ENCODE data around the gene TYSND1.
"Not testable (repeated sequence)": the region's sequence is repeated elsewhere in the genome, so short reads cannot be mapped to it uniquely, and the experiment has no call there.

TYSND1 gene

GRCh38 chr10:70132098-70133029 is 14.1 kb downstream of the TYSND1 start, which contains the start of gene AIFM2:
Gene AIFM2, minus strand, starts transcription at chr10:70132825. Its CDS starts 8,741 bp downstream, at chr10:70124084.
- DNase-seq (ENCODE audit: low read depth in 2 of 2): peak in 1 of 2 donors; percentile 26

DNA sequence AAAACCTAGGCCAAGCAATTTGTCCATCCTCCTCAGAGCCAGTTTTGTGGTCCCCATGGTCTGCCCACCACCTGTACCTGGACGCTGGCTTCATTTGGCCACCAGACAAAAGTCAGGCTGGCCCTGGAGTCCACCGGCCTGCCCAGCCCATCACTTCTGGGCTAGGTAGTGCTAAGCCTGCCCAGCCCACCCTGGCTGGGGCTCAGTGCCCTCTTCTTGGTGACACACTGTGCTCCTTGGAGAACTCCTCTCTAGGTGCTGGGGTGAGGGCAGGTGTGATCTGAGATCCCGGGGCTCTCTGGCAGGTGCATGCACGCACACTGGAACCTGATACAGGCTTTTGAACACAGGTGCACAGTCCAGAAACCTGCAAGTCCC is 15.0 kb downstream of the TYSND1 start:
- no peak for DNase-seq (ENCODE audit: low read depth in 2 of 2)

DNA sequence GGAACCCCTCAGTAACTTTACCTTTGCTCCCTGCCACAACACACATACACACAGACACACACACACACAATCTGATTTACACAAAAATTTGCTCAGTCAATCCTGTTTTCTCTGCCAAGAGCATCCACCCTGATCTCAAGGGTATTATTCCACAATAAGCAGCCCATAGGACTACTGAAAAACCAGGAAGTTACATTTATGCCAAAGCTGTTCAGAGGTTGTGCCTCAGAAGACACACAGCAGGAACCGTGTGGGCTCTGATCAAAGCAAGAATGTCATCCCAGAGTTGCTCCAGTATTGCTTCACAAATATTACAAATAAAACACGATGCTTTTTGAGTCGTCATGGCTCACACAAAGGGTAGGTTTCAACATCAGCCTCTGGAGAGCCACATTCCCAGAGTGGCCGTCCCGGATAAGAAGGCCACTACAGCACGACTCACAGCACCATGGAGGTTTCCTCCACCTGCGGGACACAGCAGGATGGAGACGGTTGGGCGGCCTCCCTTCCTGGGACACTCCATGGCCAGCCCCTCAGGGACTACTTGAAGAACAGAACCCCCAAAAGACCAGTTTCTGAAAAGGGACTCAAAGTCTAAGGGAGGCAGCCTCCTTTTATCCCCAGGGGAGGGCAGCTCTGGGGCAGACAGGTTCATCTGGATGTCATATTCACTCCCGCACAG is 15.5 kb downstream of the TYSND1 start:
- DNase-seq (ENCODE audit: low read depth in 2 of 2): no peak

GRCh38 chr10:70126700-70127395 is 19.7 kb downstream of the TYSND1 start:
- DNase-seq (ENCODE audit: low read depth in 2 of 2): no peak

- no peak for DNase-seq (ENCODE audit: low read depth in 2 of 2)
Measured at GRCh38 chr10:70125918-70126552, 20.5 kb downstream of the TYSND1 start.

DNA sequence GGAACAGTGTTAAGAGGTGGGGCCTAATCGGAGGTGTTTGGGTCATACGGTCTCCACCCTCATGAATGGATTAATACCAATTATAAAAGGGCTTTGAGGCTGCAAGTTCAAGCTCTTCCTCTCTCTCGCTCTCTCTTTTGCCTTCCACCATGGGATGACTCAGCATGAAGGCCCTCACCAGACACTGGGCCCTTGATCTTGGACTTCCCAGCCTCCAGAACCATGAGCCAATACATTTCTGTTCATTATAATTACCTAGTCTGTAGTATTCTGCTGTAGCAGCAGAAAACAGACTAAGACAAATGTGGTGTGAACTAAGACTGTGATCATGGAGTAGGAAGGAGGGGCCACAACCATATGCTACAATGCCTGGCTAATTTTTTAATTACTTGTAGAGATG is 21.6 kb downstream of the TYSND1 start:
- DNase-seq (ENCODE audit: low read depth in 2 of 2): no peak

- no peak for DNase-seq (ENCODE audit: low read depth in 2 of 2)
Measured at GRCh38 chr10:70124415-70124814, 22.1 kb downstream of the TYSND1 start.

DNA sequence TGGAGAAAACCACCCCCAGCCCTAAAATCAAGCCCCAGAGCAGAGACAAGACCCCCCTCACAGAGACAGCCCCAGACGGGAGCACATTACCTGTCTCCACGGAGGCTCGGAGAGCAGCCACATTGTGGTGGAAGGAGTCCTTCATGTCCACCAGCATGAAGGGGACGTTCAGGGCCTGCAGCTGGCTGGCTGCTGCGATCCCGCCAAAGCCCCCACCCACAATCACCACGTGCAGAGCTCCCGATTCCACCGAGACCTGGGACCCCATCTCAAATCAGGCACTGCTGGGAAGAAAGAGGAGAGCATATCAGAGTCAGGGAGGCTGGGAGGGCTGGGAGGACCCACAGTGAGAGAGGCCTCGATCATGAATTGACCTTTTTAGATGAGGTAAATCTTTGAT is 22.7 kb downstream of the TYSND1 start:
- no peak for DNase-seq (ENCODE audit: low read depth in 2 of 2)

- DNase-seq (ENCODE audit: low read depth in 2 of 2): not testable (repeated sequence)
Measured at GRCh38 chr10:70123166-70123565, 23.3 kb downstream of the TYSND1 start.

- no peak for DNase-seq (ENCODE audit: low read depth in 2 of 2)
Measured at GRCh38 chr10:70122742-70123141, 23.8 kb downstream of the TYSND1 start.

- no peak for DNase-seq (ENCODE audit: low read depth in 2 of 2)
Measured at GRCh38 chr10:70121281-70121949, 25.1 kb downstream of the TYSND1 start.

DNA sequence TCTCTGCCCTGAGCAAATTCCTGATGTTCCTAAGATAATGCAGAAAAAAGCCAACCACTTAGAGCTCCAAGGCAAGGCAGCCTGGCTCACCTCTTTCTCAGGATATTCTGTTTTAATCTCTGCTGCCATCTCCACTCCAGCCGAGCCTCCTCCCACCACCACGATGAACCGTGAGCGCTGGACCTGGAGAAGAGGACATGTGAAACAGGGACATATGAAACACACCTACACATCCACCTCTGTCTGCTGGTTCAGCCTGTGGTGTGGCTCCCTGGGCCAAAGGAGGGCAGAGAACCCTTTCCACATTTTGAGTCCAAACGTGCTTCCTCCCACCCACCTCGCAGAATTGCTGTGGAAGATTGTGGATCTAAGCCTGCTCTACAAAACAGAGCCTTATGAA is 26.1 kb downstream of the TYSND1 start:
- DNase-seq (ENCODE audit: low read depth in 2 of 2): no peak

GRCh38 chr10:70119623-70120022 is 26.9 kb downstream of the TYSND1 start:
- no peak for DNase-seq (ENCODE audit: low read depth in 2 of 2)

DNA sequence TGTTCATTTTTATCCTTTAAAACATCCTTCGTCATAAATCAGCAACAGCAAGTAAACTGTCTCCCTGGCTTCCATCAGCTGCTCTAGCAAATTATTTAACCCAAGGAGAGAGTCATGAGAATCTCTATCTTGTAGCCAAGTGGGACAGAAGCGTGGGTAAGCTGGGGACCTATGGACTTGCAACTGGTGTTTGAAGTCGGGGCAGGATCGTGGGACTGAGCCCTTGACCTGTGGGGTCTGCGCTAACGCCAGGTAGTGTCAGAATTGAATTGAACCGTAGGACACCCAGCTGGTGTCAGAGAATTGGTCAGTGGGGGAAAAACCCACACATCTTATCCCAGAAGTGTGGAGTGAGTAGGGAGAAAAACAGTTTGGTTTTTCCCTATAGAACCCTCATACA is 27.3 kb downstream of the TYSND1 start:
- DNase-seq (ENCODE audit: low read depth in 2 of 2): no peak

DNA sequence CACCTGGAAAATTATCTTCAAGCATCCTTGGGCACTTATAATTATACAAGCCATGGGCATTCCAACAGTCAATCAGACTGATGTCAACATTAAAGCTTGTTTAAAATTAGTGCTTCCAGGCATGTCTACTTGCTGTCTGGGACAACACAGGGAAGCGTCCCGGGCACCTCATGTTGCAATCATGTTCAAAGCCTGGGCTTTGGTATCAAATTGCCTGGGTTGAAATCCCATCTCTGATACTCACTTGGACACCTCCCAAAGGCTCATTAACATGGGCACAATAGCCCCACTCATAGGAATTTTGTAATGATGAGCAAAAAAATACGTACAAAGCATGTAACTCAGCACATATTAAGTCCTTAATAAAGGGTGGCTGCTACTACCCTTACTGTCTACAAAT is 28.3 kb downstream of the TYSND1 start:
- DNase-seq (ENCODE audit: low read depth in 2 of 2): no peak

GRCh38 chr10:70117646-70118045 is 28.9 kb downstream of the TYSND1 start:
- DNase-seq (ENCODE audit: low read depth in 2 of 2): no peak

GRCh38 chr10:70115948-70116682 is 30.4 kb downstream of the TYSND1 start:
- DNase-seq (ENCODE audit: low read depth in 2 of 2): peak; percentile 25 to 27

DNA sequence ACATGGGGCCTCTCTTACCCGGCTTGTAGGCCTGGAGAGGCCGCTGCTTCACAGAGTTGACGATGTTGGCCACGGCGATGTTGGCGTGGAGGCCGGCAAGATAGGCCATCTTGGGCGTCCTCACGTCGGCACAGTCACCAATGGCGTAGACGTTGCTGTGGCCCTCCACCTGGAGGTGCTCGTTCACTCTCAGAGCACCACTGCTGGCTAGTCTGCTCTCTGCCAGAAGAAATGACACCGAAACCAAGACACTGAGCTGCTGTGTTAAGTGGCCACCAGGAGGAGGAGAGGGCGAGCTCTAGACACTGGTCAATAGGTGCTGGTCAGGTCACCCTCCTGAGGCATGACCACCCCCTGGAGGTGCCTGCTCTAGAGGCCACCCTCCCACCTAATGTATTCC is 31.6 kb downstream of the TYSND1 start:
- DNase-seq (ENCODE audit: low read depth in 2 of 2): no peak

DNA sequence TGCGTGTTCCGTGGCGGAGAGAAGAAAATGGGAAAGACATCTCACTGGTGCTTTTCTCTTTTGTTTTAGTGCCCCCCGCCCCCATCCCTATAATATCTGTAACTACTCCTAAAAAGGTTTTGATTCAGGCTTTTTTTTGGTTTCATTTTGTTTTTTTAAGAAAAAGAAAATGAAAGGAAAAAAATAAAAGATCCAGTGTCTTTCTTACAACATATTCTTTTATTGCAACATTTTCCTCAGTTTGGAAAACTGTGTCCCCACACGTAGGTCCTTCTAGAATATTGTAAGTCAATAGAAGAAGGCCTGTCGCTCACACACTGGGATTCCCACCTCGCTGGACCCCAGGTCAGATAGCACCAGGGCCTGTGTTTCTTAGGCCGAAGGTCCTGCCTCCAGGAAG is 34.4 kb downstream of the TYSND1 start:
- DNase-seq (ENCODE audit: low read depth in 2 of 2): no peak

- DNase-seq (ENCODE audit: low read depth in 2 of 2): no peak
Measured at GRCh38 chr10:70111496-70111895, 35.0 kb downstream of the TYSND1 start.

Measured in stimulated activated CD8-positive, alpha-beta memory T cell treated with anti-CD3 and anti-CD28 coated beads, Interleukin-7, amount 100 ng/mL, for 4 hours (primary cell).